ENCODE data around the gene PSORS1C2.

PSORS1C2 gene

GRCh38 chr6:31114541-31114878, 24.4 kb downstream of the PSORS1C2 start, which contains the start of gene PSORS1C1:
TSS of gene PSORS1C1 (plus strand) at chr6:31114800. CDS start at chr6:31129633, 14,833 bp downstream.
- no peak for DNase-seq (ENCODE audit: low read depth in 2 of 2)

GRCh38 chr6:31113861-31114540, 24.9 kb downstream of the PSORS1C2 start:
- no peak for DNase-seq (ENCODE audit: low read depth in 2 of 2)

GRCh38 chr6:31112478-31112877, 26.4 kb downstream of the PSORS1C2 start, which contains the start of gene C6orf15:
TSS of gene C6orf15 (minus strand) at chr6:31112575. CDS start at chr6:31112555, 20 bp downstream.
- DNase-seq (ENCODE audit: low read depth in 2 of 2) = no peak

- DNase-seq (ENCODE audit: low read depth in 2 of 2) = no peak
Measured at GRCh38 chr6:31111712-31112111, 27.2 kb downstream of the PSORS1C2 start.

- no peak for DNase-seq (ENCODE audit: low read depth in 2 of 2)
Measured at GRCh38 chr6:31110825-31111582, 27.9 kb downstream of the PSORS1C2 start.

- no peak for DNase-seq (ENCODE audit: low read depth in 2 of 2)
Measured at GRCh38 chr6:31107052-31107451, 31.8 kb downstream of the PSORS1C2 start.

- no peak for DNase-seq (ENCODE audit: low read depth in 2 of 2)
Measured at GRCh38 chr6:31103136-31103535, 35.7 kb downstream of the PSORS1C2 start.

GRCh38 chr6:31098449-31098938, 40.4 kb downstream of the PSORS1C2 start:
- no peak for DNase-seq (ENCODE audit: low read depth in 2 of 2)

GRCh38 chr6:31096656-31097055, 42.2 kb downstream of the PSORS1C2 start:
- no peak for DNase-seq (ENCODE audit: low read depth in 2 of 2)

- no peak for DNase-seq (ENCODE audit: low read depth in 2 of 2)
Measured at GRCh38 chr6:31096215-31096614, 42.7 kb downstream of the PSORS1C2 start.

- no peak for DNase-seq (ENCODE audit: low read depth in 2 of 2)
Measured at GRCh38 chr6:31094389-31094881, 44.4 kb downstream of the PSORS1C2 start.

- no peak for DNase-seq (ENCODE audit: low read depth in 2 of 2)
Measured at GRCh38 chr6:31092769-31093505, 45.9 kb downstream of the PSORS1C2 start.

- no peak for DNase-seq (ENCODE audit: low read depth in 2 of 2)
Measured at GRCh38 chr6:31092238-31092637, 46.6 kb downstream of the PSORS1C2 start.

GRCh38 chr6:31091680-31092079, 47.2 kb downstream of the PSORS1C2 start:
- DNase-seq (ENCODE audit: low read depth in 2 of 2) = no peak

- DNase-seq (ENCODE audit: low read depth in 2 of 2) = no peak
Measured at GRCh38 chr6:31090973-31091364, 47.9 kb downstream of the PSORS1C2 start.

- no peak for DNase-seq (ENCODE audit: low read depth in 2 of 2)
Measured at GRCh38 chr6:31090275-31090972, 48.4 kb downstream of the PSORS1C2 start.
